ENCODE data around the gene CFAP300. TPM values are rescaled to one million over a fixed set of nuclear protein-coding genes. Genes with fewer than 3 reads are reported as not detected.

Gene CFAP300
- total RNA-seq, 1 donor from 2014 or later: 4.9 TPM

DNA sequence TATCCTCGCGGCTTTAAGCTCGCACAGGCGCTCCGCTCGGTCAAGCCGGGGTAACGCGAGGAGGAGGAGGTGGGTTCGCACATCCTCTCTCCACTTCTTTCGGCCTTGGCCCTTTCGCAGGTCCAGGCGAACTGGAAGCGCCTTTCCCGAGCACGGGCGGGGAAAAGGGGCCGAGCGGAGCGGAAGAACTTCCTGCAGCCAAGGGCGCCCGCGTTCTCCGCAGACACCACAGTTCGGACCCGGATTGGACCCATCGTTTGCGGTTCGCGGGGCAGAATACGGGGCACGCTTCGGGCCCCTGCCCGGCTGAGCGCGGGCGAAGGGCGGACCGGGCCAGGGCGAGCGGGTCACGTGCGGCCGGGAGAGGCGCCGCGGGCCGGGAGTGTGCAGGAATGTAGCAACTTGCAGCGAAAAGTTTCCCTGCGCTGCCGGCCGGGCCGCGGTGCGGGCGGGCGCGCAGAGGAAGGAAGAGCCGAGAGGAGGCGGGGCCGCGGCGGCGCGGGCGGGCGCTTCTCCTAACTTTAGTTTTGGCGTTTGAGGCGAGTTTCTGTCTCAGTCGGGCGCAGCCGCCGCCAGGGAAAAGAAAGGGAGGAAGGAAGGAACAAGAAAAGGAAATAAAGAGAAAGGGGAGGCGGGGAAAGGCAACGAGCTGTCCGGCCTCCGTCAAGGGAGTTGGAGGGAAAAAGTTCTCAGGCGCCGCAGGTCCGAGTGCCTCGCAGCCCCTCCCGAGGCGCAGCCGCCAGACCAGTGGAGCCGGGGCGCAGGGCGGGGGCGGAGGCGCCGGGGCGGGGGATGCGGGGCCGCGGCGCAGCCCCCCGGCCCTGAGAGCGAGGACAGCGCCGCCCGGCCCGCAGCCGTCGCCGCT lies 62.9 kb downstream of the CFAP300 start, which contains the start of gene YAP1:
TSS of gene YAP1 (plus strand) at position 552 of the 865 bp plus-strand sequence. CDS start 402 bp downstream, outside the sequence.
- Mint-ChIP-seq H3K36me3 (ENCODE audit: unreplicated experiment) (peaks cover 10% of the 10 kb centered on the region), H3K4me3 (ENCODE audit: unreplicated experiment) (peak within 1 kb of the TSS; percentile 99), H3K4me1 (ENCODE audit: unreplicated experiment) (peaks cover 37% of the 10 kb centered on the region), H3K9me3 (ENCODE audit: unreplicated experiment) (no peaks in the 10 kb centered on the region), H3K27ac (ENCODE audit: unreplicated experiment) (peak within 1 kb of the TSS; percentile 100), H3K27me3 (ENCODE audit: unreplicated experiment) (no peaks in the 10 kb centered on the region)
- TF ChIP-seq, protein P1, sequence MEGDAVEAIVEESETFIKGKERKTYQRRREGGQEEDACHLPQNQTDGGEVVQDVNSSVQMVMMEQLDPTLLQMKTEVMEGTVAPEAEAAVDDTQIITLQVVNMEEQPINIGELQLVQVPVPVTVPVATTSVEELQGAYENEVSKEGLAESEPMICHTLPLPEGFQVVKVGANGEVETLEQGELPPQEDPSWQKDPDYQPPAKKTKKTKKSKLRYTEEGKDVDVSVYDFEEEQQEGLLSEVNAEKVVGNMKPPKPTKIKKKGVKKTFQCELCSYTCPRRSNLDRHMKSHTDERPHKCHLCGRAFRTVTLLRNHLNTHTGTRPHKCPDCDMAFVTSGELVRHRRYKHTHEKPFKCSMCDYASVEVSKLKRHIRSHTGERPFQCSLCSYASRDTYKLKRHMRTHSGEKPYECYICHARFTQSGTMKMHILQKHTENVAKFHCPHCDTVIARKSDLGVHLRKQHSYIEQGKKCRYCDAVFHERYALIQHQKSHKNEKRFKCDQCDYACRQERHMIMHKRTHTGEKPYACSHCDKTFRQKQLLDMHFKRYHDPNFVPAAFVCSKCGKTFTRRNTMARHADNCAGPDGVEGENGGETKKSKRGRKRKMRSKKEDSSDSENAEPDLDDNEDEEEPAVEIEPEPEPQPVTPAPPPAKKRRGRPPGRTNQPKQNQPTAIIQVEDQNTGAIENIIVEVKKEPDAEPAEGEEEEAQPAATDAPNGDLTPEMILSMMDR (IDR thresholded peaks at IDR 0.05): no peak
- DNase-seq (ENCODE audit: extremely low spot score, unreplicated experiment): peak; percentile 95

DNA sequence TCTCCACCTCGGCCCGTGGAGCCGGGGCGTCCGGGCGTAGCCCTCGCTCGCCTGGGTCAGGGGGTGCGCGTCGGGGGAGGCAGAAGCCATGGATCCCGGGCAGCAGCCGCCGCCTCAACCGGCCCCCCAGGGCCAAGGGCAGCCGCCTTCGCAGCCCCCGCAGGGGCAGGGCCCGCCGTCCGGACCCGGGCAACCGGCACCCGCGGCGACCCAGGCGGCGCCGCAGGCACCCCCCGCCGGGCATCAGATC lies 63.4 kb downstream of the CFAP300 start:
- DNase-seq (ENCODE audit: extremely low spot score, unreplicated experiment): no peak
- H3K9me3 Mint-ChIP-seq (ENCODE audit: unreplicated experiment): no peaks in the 10 kb centered on the region
- peak overlapping the region; percentile 89 for H3K4me3 Mint-ChIP-seq (ENCODE audit: unreplicated experiment)
- TF ChIP-seq, protein P1 (IDR thresholded peaks at IDR 0.05): no peak
- H3K27ac Mint-ChIP-seq (ENCODE audit: unreplicated experiment): no peak overlapping the region
- H3K27me3 Mint-ChIP-seq (ENCODE audit: unreplicated experiment): no peaks in the 10 kb centered on the region
- peaks cover 13% of the 10 kb centered on the region for H3K36me3 Mint-ChIP-seq (ENCODE audit: unreplicated experiment)
- H3K4me1 Mint-ChIP-seq (ENCODE audit: unreplicated experiment): peaks cover 42% of the 10 kb centered on the region

DNA sequence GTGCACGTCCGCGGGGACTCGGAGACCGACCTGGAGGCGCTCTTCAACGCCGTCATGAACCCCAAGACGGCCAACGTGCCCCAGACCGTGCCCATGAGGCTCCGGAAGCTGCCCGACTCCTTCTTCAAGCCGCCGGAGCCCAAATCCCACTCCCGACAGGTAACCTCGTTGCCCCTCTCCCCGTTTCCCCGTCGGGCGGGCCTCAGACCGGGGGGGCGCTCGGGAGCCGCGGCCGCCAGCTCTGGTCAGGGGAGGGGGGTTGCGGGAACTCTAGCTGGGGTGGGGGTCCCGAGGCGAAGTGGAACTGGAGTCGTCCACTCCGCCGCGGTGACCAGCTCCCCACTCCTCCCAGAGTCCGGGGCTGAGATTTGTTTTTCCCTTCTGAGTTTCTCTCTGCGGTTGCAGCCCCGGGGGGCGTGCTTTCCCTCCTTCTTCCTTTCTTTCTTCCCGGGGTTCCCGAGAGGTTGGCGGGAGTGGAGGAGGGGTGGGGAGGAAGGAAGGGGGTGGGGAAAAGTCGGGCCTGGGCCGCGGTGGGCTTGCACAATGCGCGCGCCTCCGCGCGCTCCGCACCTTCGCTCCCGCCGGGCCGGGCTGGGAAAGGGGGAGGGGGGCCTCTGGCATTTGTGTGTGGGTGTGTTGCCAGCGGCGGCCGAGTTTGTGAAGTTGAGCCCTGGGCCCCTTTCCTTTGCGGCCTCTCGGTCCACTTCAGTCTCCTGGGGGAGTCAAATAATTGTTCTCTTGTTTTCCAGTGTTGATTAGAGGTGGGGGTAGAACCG lies 64.0 kb downstream of the CFAP300 start:
- Mint-ChIP-seq H3K27ac (ENCODE audit: unreplicated experiment) (peak overlapping the region; percentile 97), H3K4me1 (ENCODE audit: unreplicated experiment) (peaks cover 48% of the 10 kb centered on the region), H3K27me3 (ENCODE audit: unreplicated experiment) (no peaks in the 10 kb centered on the region), H3K9me3 (ENCODE audit: unreplicated experiment) (no peaks in the 10 kb centered on the region), H3K36me3 (ENCODE audit: unreplicated experiment) (peaks cover 13% of the 10 kb centered on the region), H3K4me3 (ENCODE audit: unreplicated experiment) (peak overlapping the region; percentile 89)
- peak; percentile 92 for DNase-seq (ENCODE audit: extremely low spot score, unreplicated experiment)
- TF ChIP-seq, protein P1 (IDR thresholded peaks at IDR 0.05): peak; percentile 23

DNA sequence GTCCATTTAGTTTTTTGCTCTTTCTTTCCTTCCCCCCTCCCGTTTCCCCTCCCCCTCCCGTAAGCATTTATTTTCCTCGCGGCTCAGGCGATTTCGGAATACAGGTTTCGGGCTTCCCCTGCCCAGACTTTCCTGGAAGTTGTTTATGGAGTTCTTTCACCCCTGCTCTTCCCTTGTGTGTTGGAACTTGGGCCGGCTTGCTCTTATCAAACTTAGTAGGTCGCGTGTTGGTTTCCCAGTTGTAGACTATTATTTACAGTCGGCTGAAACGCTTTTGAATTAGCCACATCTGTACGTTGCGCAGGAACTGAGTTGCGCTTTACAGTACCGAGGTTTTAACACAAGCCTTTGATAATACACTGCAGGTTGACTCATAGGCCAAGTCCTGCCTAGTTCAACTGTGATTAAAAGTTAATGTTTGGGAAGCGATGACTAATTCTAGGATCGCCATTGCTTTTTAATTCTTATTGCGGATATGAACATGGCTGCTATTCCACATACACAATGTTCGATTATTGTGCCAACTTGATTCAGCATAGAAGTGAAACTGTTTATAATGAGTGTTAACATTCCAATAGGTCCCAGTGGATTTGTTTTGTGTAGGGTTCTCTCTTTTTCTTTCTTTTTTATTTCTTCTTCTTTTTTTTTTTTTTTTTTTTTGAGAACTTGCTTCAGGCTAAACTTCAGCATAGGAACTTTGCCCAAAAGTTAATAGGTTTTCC lies 64.7 kb downstream of the CFAP300 start:
- H3K9me3 Mint-ChIP-seq (ENCODE audit: unreplicated experiment): no peaks in the 10 kb centered on the region
- peaks cover 55% of the 10 kb centered on the region for H3K4me1 Mint-ChIP-seq (ENCODE audit: unreplicated experiment)
- no peak for DNase-seq (ENCODE audit: extremely low spot score, unreplicated experiment)
- H3K36me3 Mint-ChIP-seq (ENCODE audit: unreplicated experiment): peaks cover 20% of the 10 kb centered on the region
- H3K27me3 Mint-ChIP-seq (ENCODE audit: unreplicated experiment): no peaks in the 10 kb centered on the region
- peak overlapping the region; percentile 89 for H3K4me3 Mint-ChIP-seq (ENCODE audit: unreplicated experiment)
- TF ChIP-seq, protein P1 (IDR thresholded peaks at IDR 0.05): no peak
- H3K27ac Mint-ChIP-seq (ENCODE audit: unreplicated experiment): peak overlapping the region; percentile 97

Measured in osteocyte (in vitro differentiated cells).